Hepatocyte (in vitro differentiated cells): ENCODE measurements around the gene STYK1. TPM values are rescaled to one million over a fixed set of nuclear protein-coding genes. Genes with fewer than 3 reads are reported as not detected.
A peak's percentile ranks its signal among the peaks of the same experiment; 100 is the strongest.

Experiments used
- DNase-seq: peaks from one replicate; pipeline ENCODE4 v3.0.0-alpha.2; 2016; ENCODE audit warnings: low spot score
- H2AFZ ChIP-seq: fragments of 200-600 bp; sonication (generic); 2 replicates; pipeline ENCODE4 v1.6.0; 2016; ENCODE audit warnings: antibody characterized with exemption, mild to moderate bottlenecking
- H3K27ac ChIP-seq: fragments of 200-600 bp; sonication (generic); 2 replicates; pipeline ENCODE4 v1.5.1; 2016; ENCODE audit warnings: mild to moderate bottlenecking
- H3K27me3 ChIP-seq: fragments of 200-600 bp; sonication (generic); 2 replicates; pipeline ENCODE4 v1.6.1; 2016
- H3K36me3 ChIP-seq: fragments of 200-600 bp; sonication (generic); replicated peaks from 2 replicates; pipeline ENCODE4 v1.5.1; 2016; ENCODE audit warnings: low read depth; ENCODE audit not compliant: insufficient read depth
- H3K4me1 ChIP-seq: fragments of 200-600 bp; sonication (generic); 2 replicates; pipeline ENCODE4 v1.5.1; 2016; ENCODE audit warnings: mild to moderate bottlenecking, moderate library complexity; ENCODE audit not compliant: insufficient read depth
- H3K4me2 ChIP-seq: fragments of 200-600 bp; sonication (generic); 2 replicates; pipeline ENCODE4 v1.6.0; 2016
- H3K4me3 ChIP-seq: fragments of 200-600 bp; sonication (generic); 2 replicates; pipeline ENCODE4 v1.5.1; 2016; ENCODE audit warnings: mild to moderate bottlenecking
- H3K79me2 ChIP-seq: fragments of 200-600 bp; sonication (generic); 2 replicates; pipeline ENCODE4 v1.6.0; 2017; ENCODE audit warnings: mild to moderate bottlenecking
- H3K9me2 ChIP-seq: fragments of 200-600 bp; sonication (generic); replicated peaks from 2 replicates; pipeline ENCODE4 v1.6.0; 2017; ENCODE audit warnings: mild to moderate bottlenecking; ENCODE audit not compliant: insufficient read depth
- H3K9me3 ChIP-seq: fragments of 200-600 bp; sonication (generic); 2 replicates; pipeline ENCODE4 v1.5.1; 2016; ENCODE audit warnings: low read depth, mild to moderate bottlenecking
- H4K20me1 ChIP-seq: fragments of 200-600 bp; sonication (generic); 2 replicates; pipeline ENCODE4 v1.6.0; 2016; ENCODE audit warnings: mild to moderate bottlenecking; ENCODE audit not compliant: insufficient read depth, poor library complexity, severe bottlenecking
- CTCF ChIP-seq: fragments of 200-600 bp; sonication (generic); IDR thresholded peaks from 2 replicates; pipeline ENCODE4 v1.5.1; 2016; ENCODE audit warnings: antibody characterized with exemption, mild to moderate bottlenecking; ENCODE audit not compliant: poor library complexity
- EZH2 ChIP-seq: fragments of 200-600 bp; sonication (generic); IDR thresholded peaks from 2 replicates; pipeline ENCODE4 v1.6.1; 2016; ENCODE audit warnings: antibody characterized with exemption, mild to moderate bottlenecking, borderline replicate concordance
- EZH2phosphoT487 ChIP-seq: fragments of 200-600 bp; sonication (generic); IDR thresholded peaks from one replicate; pipeline ENCODE4 v1.6.1; 2018; ENCODE audit warnings: antibody characterized with exemption, mild to moderate bottlenecking, low read depth, moderate library complexity; ENCODE audit not compliant: unreplicated experiment, severe bottlenecking
- WGBS: methylation state at CpG from one replicate; pipeline ENCODE4 v1.1.6; 2016; ENCODE audit warnings: low lambda C conversion rate; ENCODE audit errors: missing lambda C conversion rate; 5-methylcytosine and 5-hydroxymethylcytosine counted together
- polyA plus RNA-seq: library from polyadenylated mRNA; unstranded; fragments of >200 nt; fragmentation: Nextera tagmentation; extraction: Ambion mirVana; gene quantifications from 2 replicates; pipeline ENCODE4 v1.2.1, GENCODE V29; 2016
- total RNA-seq: library from RNA; depleted of rRNA; stranded (reverse); fragments of >200 nt; gene quantifications from 2 replicates; pipeline ENCODE4 v1.2.3, GENCODE V29; 2014

STYK1 gene
- total and polyA plus RNA-seq, 2 experiments from 2014 or later = 0.58 to 3.6 TPM

- TF ChIP-seq EZH2 = no peak
- TF ChIP-seq EZH2phosphoT487 = no peak
- TF ChIP-seq CTCF = peak; percentile 14
- Histone ChIP-seq H2AFZ (no peak overlapping the region), H3K9me2 (no peaks in the 10 kb centered on the region), H3K4me3 (no peak overlapping the region), H3K27ac (no peak overlapping the region), H3K79me2 (peaks cover 19% of the 10 kb centered on the region), H3K9me3 (no peaks in the 10 kb centered on the region), H3K27me3 (no peaks in the 10 kb centered on the region), H3K36me3 (no peaks in the 10 kb centered on the region), H3K4me1 (no peaks in the 10 kb centered on the region), H4K20me1 (no peaks in the 10 kb centered on the region), H3K4me2 (no peak overlapping the region)
- no peak for DNase-seq
- WGBS = 97% methylated on average over 3 of the region's 3 CpGs
Observed at GRCh38 chr12:10607885-10608458, 65.9 kb downstream of the STYK1 start.

GRCh38 chr12:10601860-10602259 lies 72.0 kb downstream of the STYK1 start:
- H3K27me3 ChIP-seq = no peaks in the 10 kb centered on the region

GRCh38 chr12:10600988-10601387 lies 72.9 kb downstream of the STYK1 start:
- no peak overlapping the region for H3K4me2 ChIP-seq
- H3K9me2 ChIP-seq = no peaks in the 10 kb centered on the region
- H4K20me1 ChIP-seq = no peaks in the 10 kb centered on the region
- no peak for TF ChIP-seq CTCF
- TF ChIP-seq EZH2phosphoT487 = no peak
- no peak for TF ChIP-seq EZH2
- H3K36me3 ChIP-seq = no peaks in the 10 kb centered on the region
- no peaks in the 10 kb centered on the region for H3K27me3 ChIP-seq
- no peak overlapping the region for H3K4me3 ChIP-seq
- H3K27ac ChIP-seq = no peak overlapping the region
- no peaks in the 10 kb centered on the region for H3K79me2 ChIP-seq
- no peaks in the 10 kb centered on the region for H3K4me1 ChIP-seq
- no peak for DNase-seq
- H3K9me3 ChIP-seq = no peaks in the 10 kb centered on the region
- WGBS = 96% methylated on average over 6 of the region's 6 CpGs
- H2AFZ ChIP-seq = no peak overlapping the region

More at GRCh38 chr12:10601860-10602259, 72.0 kb downstream of the STYK1 start:
- TF ChIP-seq EZH2 (no peak), EZH2phosphoT487 (no peak), CTCF (no peak)
- H3K4me2 ChIP-seq = no peak overlapping the region
- no peak overlapping the region for H2AFZ ChIP-seq
- no peaks in the 10 kb centered on the region for H3K36me3 ChIP-seq
- H3K4me3 ChIP-seq = no peak overlapping the region
- no peaks in the 10 kb centered on the region for H3K79me2 ChIP-seq
- WGBS = 96% methylated on average over 2 of the region's 2 CpGs
- H3K4me1 ChIP-seq = no peaks in the 10 kb centered on the region
- DNase-seq = no peak
- no peak overlapping the region for H3K27ac ChIP-seq
- H3K9me3 ChIP-seq = no peaks in the 10 kb centered on the region
- H4K20me1 ChIP-seq = no peaks in the 10 kb centered on the region
- no peaks in the 10 kb centered on the region for H3K9me2 ChIP-seq

GRCh38 chr12:10595881-10596280 lies 78.0 kb downstream of the STYK1 start:
- no peak overlapping the region for H3K27ac ChIP-seq

More at GRCh38 chr12:10595881-10596280, 78.0 kb downstream of the STYK1 start:
- no peaks in the 10 kb centered on the region for H3K4me1 ChIP-seq
- TF ChIP-seq EZH2phosphoT487 = no peak
- TF ChIP-seq CTCF = no peak
- no peak for TF ChIP-seq EZH2
- H3K4me3 ChIP-seq = no peak overlapping the region
- H3K9me2 ChIP-seq = no peaks in the 10 kb centered on the region
- no peaks in the 10 kb centered on the region for H4K20me1 ChIP-seq
- no peaks in the 10 kb centered on the region for H3K27me3 ChIP-seq
- no peak overlapping the region for H3K4me2 ChIP-seq
- no peaks in the 10 kb centered on the region for H3K9me3 ChIP-seq
- no peak for DNase-seq
- no peak overlapping the region for H2AFZ ChIP-seq
- WGBS = 95% methylated on average over 2 of the region's 2 CpGs
- H3K36me3 ChIP-seq = no peaks in the 10 kb centered on the region
- no peaks in the 10 kb centered on the region for H3K79me2 ChIP-seq
